Measurements from ENCODE around the gene STUB1.

- no peak for TF ChIP-seq CTCF (conservative IDR thresholded peaks at IDR 0.05 in 1 of 2, IDR thresholded peaks at IDR 0.05 in 1 of 2; ENCODE audit: low read depth in 1 of 2, low read length in 2 of 2)
- no peak for TF ChIP-seq EZH2 (IDR thresholded peaks at IDR 0.05; ENCODE audit: low read length, missing control alignments)
Measured at GRCh38 chr16:726188-726437, 45.9 kb downstream of the STUB1 start.

Data from fibroblast of lung (primary cell).